Esophagus squamous epithelium (tissue), 4 donors: ENCODE results near the gene PARM1.

Experiments
- POLR2A ChIP-seq, 4 donors: fragments of 450-650 bp; IDR thresholded peaks; one replicate each; pipeline ENCODE4 v1.6.1; 2017; ENCODE audit warnings: antibody characterized with exemption in 4 of 4, mild to moderate bottlenecking in 4 of 4, moderate library complexity in 3 of 4
- TF ChIP-seq, protein P1 (sequence below), 6 experiments: fragments of 450-650 bp in 4 of 6; fragments of 200-600 bp in 2 of 6; sonication (generic) in 2 of 6; IDR thresholded peaks; one replicate each; pipeline ENCODE4 v1.5.1; 2016 to 2019; ENCODE audit warnings: antibody characterized with exemption in 6 of 6, mild to moderate bottlenecking in 4 of 6, moderate library complexity in 4 of 6

DNA sequence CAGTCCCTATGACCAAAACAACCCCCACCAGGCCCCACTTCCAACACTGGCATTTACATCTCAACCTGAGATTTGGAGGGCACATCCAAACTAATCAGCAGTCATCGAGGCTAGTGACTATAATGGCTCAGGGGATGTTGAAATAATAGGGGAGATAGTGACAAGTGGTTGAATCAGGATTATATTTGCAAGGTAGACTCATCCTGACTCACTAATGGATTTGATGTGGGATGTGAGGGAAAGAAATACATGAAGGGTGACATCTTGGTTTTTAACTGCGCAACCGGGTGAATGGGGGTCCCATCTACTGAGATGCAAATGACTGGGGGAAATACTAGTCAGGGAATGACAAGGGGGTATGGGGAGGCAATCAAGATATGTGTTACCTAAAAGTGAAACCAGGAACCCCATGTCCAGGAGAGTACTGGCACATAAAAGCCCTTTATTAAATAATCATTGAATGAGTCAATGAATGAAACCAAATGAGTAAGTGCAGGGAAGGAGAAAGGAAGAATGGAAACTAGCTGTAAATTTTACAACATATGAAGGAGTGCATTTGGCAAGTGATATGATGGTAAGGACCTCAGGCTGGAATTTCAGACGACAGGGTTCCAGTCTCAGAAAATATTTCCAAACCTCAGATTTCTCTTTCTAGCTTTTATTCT is 78.3 kb downstream of the PARM1 start:
- TF ChIP-seq POLR2A (IDR thresholded peaks at IDR 0.05): no peak
- TF ChIP-seq, protein P1, sequence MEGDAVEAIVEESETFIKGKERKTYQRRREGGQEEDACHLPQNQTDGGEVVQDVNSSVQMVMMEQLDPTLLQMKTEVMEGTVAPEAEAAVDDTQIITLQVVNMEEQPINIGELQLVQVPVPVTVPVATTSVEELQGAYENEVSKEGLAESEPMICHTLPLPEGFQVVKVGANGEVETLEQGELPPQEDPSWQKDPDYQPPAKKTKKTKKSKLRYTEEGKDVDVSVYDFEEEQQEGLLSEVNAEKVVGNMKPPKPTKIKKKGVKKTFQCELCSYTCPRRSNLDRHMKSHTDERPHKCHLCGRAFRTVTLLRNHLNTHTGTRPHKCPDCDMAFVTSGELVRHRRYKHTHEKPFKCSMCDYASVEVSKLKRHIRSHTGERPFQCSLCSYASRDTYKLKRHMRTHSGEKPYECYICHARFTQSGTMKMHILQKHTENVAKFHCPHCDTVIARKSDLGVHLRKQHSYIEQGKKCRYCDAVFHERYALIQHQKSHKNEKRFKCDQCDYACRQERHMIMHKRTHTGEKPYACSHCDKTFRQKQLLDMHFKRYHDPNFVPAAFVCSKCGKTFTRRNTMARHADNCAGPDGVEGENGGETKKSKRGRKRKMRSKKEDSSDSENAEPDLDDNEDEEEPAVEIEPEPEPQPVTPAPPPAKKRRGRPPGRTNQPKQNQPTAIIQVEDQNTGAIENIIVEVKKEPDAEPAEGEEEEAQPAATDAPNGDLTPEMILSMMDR (IDR thresholded peaks at IDR 0.05): no peak
